IMR-90 (cell line): Measurements from ENCODE around the gene SYNPR. TPM values are rescaled to one million over a fixed set of nuclear protein-coding genes. Genes with fewer than 3 reads are reported as not detected.

Experiments used
- ATAC-seq: fragments of 200-7000 bp; cut with Tn5 transposase; 2 replicates; pipeline ENCODE4 v1.9.1; 2020; ENCODE audit warnings: low read depth, mild to moderate bottlenecking, moderate library complexity
- BruUV-seq: library from RNA; stranded (reverse); fragments of 400-500 nt; replicated peaks from 2 replicates; lab custom pipeline; 2021; lab: Mats Ljungman, UMichigan
- CTCF ChIA-PET: fragments of 300-600 bp; formaldehyde crosslinking; extraction: SDS; loops from one replicate; lab custom pipeline; 2021; ENCODE audit warnings: antibody characterized with exemption; lab: Yijun Ruan, JAX
- POLR2A ChIA-PET: fragments of 300-600 bp; sonication (Branson Sonifier 250); formaldehyde crosslinking; loops from one replicate; lab custom pipeline; 2022; ENCODE audit warnings: antibody characterized with exemption; ENCODE audit not compliant: unreplicated experiment; lab: Charles Lee
- DNase-seq: peaks from one replicate; pipeline ENCODE4 v3.0.0; 2013
- H2AFZ ChIP-seq: replicated peaks from 2 replicates; pipeline ENCODE3; 2013; ENCODE audit warnings: low read length, mild to moderate bottlenecking; ENCODE audit not compliant: poor library complexity
- H2AK5ac ChIP-seq: 2 replicates; pipeline ENCODE4 v1.6.1; 2013; ENCODE audit warnings: low read depth, low read length, inconsistent platforms
- H2AK9ac ChIP-seq: replicated peaks from 2 replicates; pipeline ENCODE3; 2013; ENCODE audit warnings: mild to moderate bottlenecking, low read depth, low read length, moderate library complexity; ENCODE audit not compliant: poor library complexity
- H2BK120ac ChIP-seq: 2 replicates; pipeline ENCODE4 v1.6.1; 2013; ENCODE audit warnings: low read depth, low read length, inconsistent platforms
- H2BK15ac ChIP-seq: 3 replicates; pipeline ENCODE4 v1.6.1; 2013; ENCODE audit warnings: low read depth, low read length, inconsistent platforms
- H2BK20ac ChIP-seq: 2 replicates; pipeline ENCODE4 v1.6.1; 2013; ENCODE audit warnings: low read depth, mild to moderate bottlenecking, inconsistent platforms, low read length, moderate library complexity
- H2BK5ac ChIP-seq: 2 replicates; pipeline ENCODE4 v1.6.1; 2013; ENCODE audit warnings: mild to moderate bottlenecking, low read depth, low read length, inconsistent platforms; ENCODE audit not compliant: poor library complexity, severe bottlenecking
- H3K14ac ChIP-seq: replicated peaks from 2 replicates; pipeline ENCODE4 v1.6.1; 2013; ENCODE audit warnings: low read depth, low read length, inconsistent platforms
- H3K18ac ChIP-seq: 2 replicates; pipeline ENCODE4 v1.6.1; 2013; ENCODE audit warnings: low read depth, low read length, control low read depth
- H3K23ac ChIP-seq: 2 replicates; pipeline ENCODE4 v1.6.1; 2013; ENCODE audit warnings: low read depth, low read length, inconsistent platforms
- H3K27ac ChIP-seq: 2 replicates; pipeline ENCODE4 v1.5.1; 2013; ENCODE audit warnings: mild to moderate bottlenecking, control low read depth, low read length; ENCODE audit not compliant: insufficient read depth
- H3K27me3 ChIP-seq: 2 replicates; pipeline ENCODE4 v1.6.1; 2013; ENCODE audit warnings: low read length; ENCODE audit not compliant: control insufficient read depth, insufficient read depth
- H3K36me3 ChIP-seq: 2 replicates; pipeline ENCODE4 v1.6.1; 2013; ENCODE audit warnings: low read length, mixed read lengths; ENCODE audit not compliant: control insufficient read depth, insufficient read depth
- H3K4ac ChIP-seq: 2 replicates; pipeline ENCODE4 v1.6.1; 2013; ENCODE audit warnings: low read depth, low read length, inconsistent platforms
- H3K4me1 ChIP-seq: 2 replicates; pipeline ENCODE4 v1.6.1; 2013; ENCODE audit warnings: low read length, mixed read lengths; ENCODE audit not compliant: control insufficient read depth, insufficient read depth
- H3K4me2 ChIP-seq: 2 replicates; pipeline ENCODE4 v1.6.1; 2013; ENCODE audit warnings: low read depth, mild to moderate bottlenecking, control low read depth, low read length, moderate library complexity
- H3K4me3 ChIP-seq: 2 replicates; pipeline ENCODE4 v1.5.1; 2013; ENCODE audit warnings: low read depth, mild to moderate bottlenecking, control low read depth, low read length, moderate library complexity; ENCODE audit not compliant: insufficient read depth
- H3K56ac ChIP-seq: 2 replicates; pipeline ENCODE4 v1.6.1; 2013; ENCODE audit warnings: low read length, inconsistent platforms; ENCODE audit not compliant: insufficient read depth; ENCODE audit errors: extremely low read depth
- H3K79me1 ChIP-seq, 2 experiments: 2 replicates each; pipeline ENCODE4 v1.6.1; 2013; ENCODE audit warnings: low read length in 2 of 2, inconsistent platforms in 1 of 2, low read depth in 1 of 2
- H3K9ac ChIP-seq: 2 replicates; pipeline ENCODE4 v1.6.1; 2013; ENCODE audit warnings: low read depth, low read length, control low read depth
- H3K9me1 ChIP-seq: 2 replicates; pipeline ENCODE4 v1.6.1; 2013; ENCODE audit warnings: low read length, inconsistent platforms; ENCODE audit not compliant: insufficient read depth
- H3K9me3 ChIP-seq: 2 replicates; pipeline ENCODE4 v1.6.1; 2013; ENCODE audit warnings: low read length; ENCODE audit not compliant: control insufficient read depth, insufficient read depth
- H4K20me1 ChIP-seq: 2 replicates; pipeline ENCODE4 v1.6.1; 2013; ENCODE audit warnings: low read length, inconsistent platforms; ENCODE audit not compliant: insufficient read depth
- H4K5ac ChIP-seq: 2 replicates; pipeline ENCODE4 v1.6.1; 2013; ENCODE audit warnings: mild to moderate bottlenecking, low read depth, low read length, control low read depth
- H4K8ac ChIP-seq, 2 experiments: 2 replicates each; pipeline ENCODE4 v1.6.1; 2013; ENCODE audit warnings: low read depth in 2 of 2, low read length in 2 of 2, control low read depth in 1 of 2, inconsistent platforms in 1 of 2
- H4K91ac ChIP-seq: 2 replicates; pipeline ENCODE4 v1.6.1; 2013; ENCODE audit warnings: low read depth, low read length, inconsistent platforms; ENCODE audit not compliant: insufficient read depth
- CHD1 ChIP-seq: IDR thresholded peaks from 2 replicates; pipeline ENCODE4 v1.6.1; 2012; ENCODE audit warnings: low read depth, low read length, improper control_type of control experiment
- ELK1 ChIP-seq: fragments of 150-350 bp; IDR thresholded peaks from 2 replicates; pipeline ENCODE4 v1.6.1; 2016; ENCODE audit warnings: low read depth, mild to moderate bottlenecking, low read length, moderate library complexity, borderline replicate concordance
- MAFK ChIP-seq: IDR thresholded peaks from 2 replicates; pipeline ENCODE4 v1.6.1; 2012; ENCODE audit warnings: low read depth, low read length, improper control_type of control experiment
- POLR2A ChIP-seq: IDR thresholded peaks from 2 replicates; pipeline ENCODE4 v1.6.1; 2012; ENCODE audit warnings: mild to moderate bottlenecking, low read depth, low read length
- dilution Hi-C: fragments of 300-500 bp; cut with HindIII; formaldehyde crosslinking; loops from one replicate; pipeline ENCODE4 v1.14.3; 2018; ENCODE audit warnings: low sequenced_read_pairs; ENCODE audit not compliant: unreplicated experiment
- in situ Hi-C: fragments of 300-500 bp; cut with MboI; formaldehyde crosslinking; loops from 3 replicates; pipeline ENCODE4 v1.14.3; 2019; ENCODE audit warnings: low sequenced_read_pairs, inconsistent platforms, mixed read lengths
- intact Hi-C: fragments of 100-400 bp; cut with micrococcal nuclease; formaldehyde crosslinking; loops from 2 replicates; pipeline ENCODE4 v1.10.0; 2022
- polyA plus RNA-seq, 3 experiments: library from polyadenylated mRNA; depleted of rRNA; stranded (reverse); fragments of >200 nt; gene quantifications; 2 replicates each; pipeline ENCODE4 v1.2.3, GENCODE V29; 2012; ENCODE audit warnings: low replicate concordance in 1 of 3
- total RNA-seq: library from RNA; depleted of rRNA; stranded (reverse); fragments of >200 nt; gene quantifications from 2 replicates; pipeline ENCODE4 v1.2.3, GENCODE V29; 2012

Gene SYNPR
- total and polyA plus RNA-seq, 2 of the 4 experiments (the other 2 are of a cell fraction), result not detected

- H2AFZ ChIP-seq, result no peak overlapping the region
- no peak for ATAC-seq
- no peak overlapping the region for H4K5ac ChIP-seq
- no peak overlapping the region for H3K4me3 ChIP-seq
- no peaks in the 10 kb centered on the region for H4K20me1 ChIP-seq
- H2BK20ac ChIP-seq, result no peak overlapping the region
- no peak overlapping the region for H2AK9ac ChIP-seq
- no peak overlapping the region for H2BK5ac ChIP-seq
- CTCF ChIA-PET, result no interaction called here
- H4K8ac ChIP-seq, result no peak overlapping the region
- in situ Hi-C loops, result no loop called here
- no peak overlapping the region for H4K91ac ChIP-seq
- no peaks in the 10 kb centered on the region for H3K9me3 ChIP-seq
- H3K4me1 ChIP-seq, result no peaks in the 10 kb centered on the region
- no peak overlapping the region for H3K27ac ChIP-seq
- no peaks in the 10 kb centered on the region for H3K36me3 ChIP-seq
- H3K14ac ChIP-seq, result no peak overlapping the region
- H2BK120ac ChIP-seq, result no peak overlapping the region
- no peak overlapping the region for H3K9ac ChIP-seq
- no peak overlapping the region for H3K4me2 ChIP-seq
- H3K4ac ChIP-seq, result no peak overlapping the region
- no peaks in the 10 kb centered on the region for H3K79me1 ChIP-seq
- dilution Hi-C loops, result no loop called here
- no peaks in the 10 kb centered on the region for H3K9me1 ChIP-seq
- H3K27me3 ChIP-seq, result no peaks in the 10 kb centered on the region
- no peak overlapping the region for H3K18ac ChIP-seq
- H2BK15ac ChIP-seq, result no peak overlapping the region
- BruUV-seq, result no TSS peak
- no peak for DNase-seq
- H2AK5ac ChIP-seq, result no peak overlapping the region
- no peak overlapping the region for H3K23ac ChIP-seq
- no peak overlapping the region for H3K56ac ChIP-seq
- POLR2A ChIA-PET, result no interaction called here
- intact Hi-C loops, result no loop called here
- TF ChIP-seq CHD1 (no peak), POLR2A (no peak), MAFK (peak; percentile 66), ELK1 (no peak)
Measured at GRCh38 chr3:63323766-63324165, 45.7 kb downstream of the SYNPR start.
